GM18858 (cell line): ENCODE measurements around the gene TRIM54.
A peak's percentile ranks its signal among the peaks of the same experiment; 100 is the strongest.
"Not testable (repeated sequence)": the region's sequence is repeated elsewhere in the genome, so short reads cannot be mapped to it uniquely, and the experiment has no call there.

Source experiments
- ATAC-seq: cut with Tn5 transposase; IDR thresholded peaks from one replicate; pipeline ENCODE4 v1.9.1; 2021; ENCODE audit not compliant: unreplicated experiment

TRIM54 gene

GRCh38 chr2:27256855-27257454, 25.3 kb upstream of the TRIM54 start:
- no peak for ATAC-seq

- no peak for ATAC-seq
Measured at GRCh38 chr2:27258051-27258450, 24.2 kb upstream of the TRIM54 start.

- ATAC-seq = no peak
Measured at GRCh38 chr2:27261241-27261925, 20.8 kb upstream of the TRIM54 start.

- no peak for ATAC-seq
Measured at GRCh38 chr2:27261926-27262298, 20.3 kb upstream of the TRIM54 start.

- no peak for ATAC-seq
Measured at GRCh38 chr2:27262379-27263286, 19.6 kb upstream of the TRIM54 start, which contains the start of gene SLC30A3. Gene SLC30A3 (minus strand): TSS chr2:27263047. CDS start chr2:27262906, 141 bp downstream.

- no peak for ATAC-seq
Measured at GRCh38 chr2:27263287-27264252, 18.7 kb upstream of the TRIM54 start.

- ATAC-seq = no peak
Measured at GRCh38 chr2:27264253-27264752, 17.9 kb upstream of the TRIM54 start.

- peak; percentile 44 for ATAC-seq
Measured at GRCh38 chr2:27264753-27265535, 17.3 kb upstream of the TRIM54 start.

- no peak for ATAC-seq
Measured at GRCh38 chr2:27265536-27265870, 16.7 kb upstream of the TRIM54 start.

- ATAC-seq = not testable (repeated sequence)
Measured at GRCh38 chr2:27268296-27268695, 13.9 kb upstream of the TRIM54 start.

GRCh38 chr2:27270131-27270530, 12.1 kb upstream of the TRIM54 start:
- no peak for ATAC-seq

GRCh38 chr2:27270670-27271069, 11.6 kb upstream of the TRIM54 start:
- no peak for ATAC-seq

- no peak for ATAC-seq
Measured at GRCh38 chr2:27271631-27272340, 10.4 kb upstream of the TRIM54 start.

- ATAC-seq = not testable (repeated sequence)
Measured at GRCh38 chr2:27272537-27273522, 9.4 kb upstream of the TRIM54 start.

- ATAC-seq = no peak
Measured at GRCh38 chr2:27275211-27276150, 6.7 kb upstream of the TRIM54 start, which contains the start of gene DNAJC5G. Gene DNAJC5G (plus strand): TSS chr2:27275433. CDS start chr2:27276729, 1,296 bp downstream.

- no peak for ATAC-seq
Measured at GRCh38 chr2:27278010-27278409, 4.2 kb upstream of the TRIM54 start.

GRCh38 chr2:27280826-27281225, 1.4 kb upstream of the TRIM54 start:
- no peak for ATAC-seq
